Activated naive CD8-positive, alpha-beta T cell treated with anti-CD3 and anti-CD28 coated beads for 36 hours (primary cell): ENCODE results near the gene KCNMA1. TPM values are rescaled to one million over a fixed set of nuclear protein-coding genes. Genes with fewer than 3 reads are reported as not detected.
"Not testable (repeated sequence)": the region's sequence is repeated elsewhere in the genome, so short reads cannot be mapped to it uniquely, and the experiment has no call there.

Source experiments
- DNase-seq: peaks from one replicate; pipeline ENCODE4 v3.0.0; 2021
- H3K27ac Mint-ChIP-seq: one replicate; pipeline ENCODE4 v1.8.0; 2022; ENCODE audit warnings: mild to moderate bottlenecking, moderate library complexity, mixed read lengths
- H3K27me3 Mint-ChIP-seq: one replicate; pipeline ENCODE4 v1.8.0; 2022; ENCODE audit warnings: mild to moderate bottlenecking, mixed read lengths
- H3K36me3 Mint-ChIP-seq: one replicate; pipeline ENCODE4 v1.8.0; 2021; ENCODE audit warnings: mild to moderate bottlenecking, mixed read lengths
- H3K4me1 Mint-ChIP-seq: one replicate; pipeline ENCODE4 v1.8.0; 2021; ENCODE audit warnings: mixed read lengths
- H3K4me3 Mint-ChIP-seq: one replicate; pipeline ENCODE4 v1.8.0; 2022; ENCODE audit warnings: mild to moderate bottlenecking, moderate library complexity, mixed read lengths
- H3K9me3 Mint-ChIP-seq: one replicate; pipeline ENCODE4 v1.8.0; 2022; ENCODE audit warnings: mixed read lengths
- total RNA-seq, 2 experiments: library from RNA; stranded (reverse); gene quantifications; one replicate each; pipeline ENCODE4 v1.2.3, GENCODE V29; 2021

KCNMA1 gene
- total RNA-seq, 2 experiments from 2014 or later = not detected

DNA sequence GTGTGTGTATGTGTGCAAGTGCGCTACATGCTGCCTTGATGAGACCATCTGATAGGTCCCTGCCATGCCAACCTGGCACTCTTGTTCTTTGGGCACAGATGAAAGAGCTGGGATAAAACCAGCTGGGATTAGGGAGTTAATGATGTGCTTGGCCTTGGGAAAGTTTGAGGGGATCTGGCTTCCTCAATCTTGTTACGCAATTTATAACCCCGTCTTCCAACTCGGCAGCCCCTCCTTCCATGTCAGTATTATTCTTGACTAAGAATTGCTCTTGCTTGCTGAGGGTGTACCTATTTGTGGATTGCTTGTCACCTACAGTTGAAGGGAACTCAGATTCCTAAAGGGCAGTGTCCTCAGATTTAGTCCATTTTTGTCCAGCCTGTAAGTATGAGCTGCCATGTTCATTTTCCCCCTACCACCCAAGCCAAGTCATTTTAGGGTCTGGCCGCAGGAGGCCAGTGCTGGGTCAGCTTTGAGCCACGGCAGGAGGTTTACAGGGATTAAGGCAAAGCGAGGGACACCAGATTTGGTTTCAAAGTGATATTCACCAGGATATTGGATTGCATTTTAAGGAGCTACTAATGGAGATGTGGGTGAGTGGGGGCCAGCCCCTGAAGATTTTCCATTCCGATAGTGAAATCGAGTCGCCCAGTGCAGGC lies 34.1 kb upstream of the KCNMA1 start:
- Mint-ChIP-seq H3K27me3 (peaks cover 24% of the 10 kb centered on the region), H3K9me3 (no peaks in the 10 kb centered on the region), H3K4me1 (peaks cover 3% of the 10 kb centered on the region), H3K27ac (no peak overlapping the region), H3K36me3 (no peaks in the 10 kb centered on the region), H3K4me3 (no peak overlapping the region)
- no peak for DNase-seq

- Mint-ChIP-seq H3K27ac (no peak overlapping the region), H3K27me3 (peaks cover 24% of the 10 kb centered on the region)
- no peak for DNase-seq
Observed at GRCh38 chr10:77670817-77671443, 33.3 kb upstream of the KCNMA1 start.

GRCh38 chr10:77669892-77670291 lies 32.3 kb upstream of the KCNMA1 start:
- peaks cover 3% of the 10 kb centered on the region for H3K4me1 Mint-ChIP-seq

More at GRCh38 chr10:77670817-77671443, 33.3 kb upstream of the KCNMA1 start:
- H3K36me3 Mint-ChIP-seq = no peaks in the 10 kb centered on the region
- peaks cover 3% of the 10 kb centered on the region for H3K4me1 Mint-ChIP-seq
- no peaks in the 10 kb centered on the region for H3K9me3 Mint-ChIP-seq
- H3K4me3 Mint-ChIP-seq = no peak overlapping the region

GRCh38 chr10:77667426-77668324 lies 30.1 kb upstream of the KCNMA1 start:
- Mint-ChIP-seq H3K9me3 (no peaks in the 10 kb centered on the region), H3K27me3 (peaks cover 35% of the 10 kb centered on the region), H3K4me1 (no peaks in the 10 kb centered on the region), H3K27ac (no peak overlapping the region), H3K4me3 (no peak overlapping the region), H3K36me3 (no peaks in the 10 kb centered on the region)
- DNase-seq = no peak

More at GRCh38 chr10:77669892-77670291, 32.3 kb upstream of the KCNMA1 start:
- no peaks in the 10 kb centered on the region for H3K36me3 Mint-ChIP-seq
- no peak overlapping the region for H3K4me3 Mint-ChIP-seq
- no peak for DNase-seq
- no peaks in the 10 kb centered on the region for H3K9me3 Mint-ChIP-seq
- no peak overlapping the region for H3K27ac Mint-ChIP-seq
- H3K27me3 Mint-ChIP-seq = peaks cover 24% of the 10 kb centered on the region

- Mint-ChIP-seq H3K9me3 (no peaks in the 10 kb centered on the region), H3K36me3 (no peaks in the 10 kb centered on the region), H3K27me3 (peaks cover 35% of the 10 kb centered on the region), H3K4me3 (no peak overlapping the region), H3K27ac (no peak overlapping the region), H3K4me1 (no peaks in the 10 kb centered on the region)
- no peak for DNase-seq
Observed at GRCh38 chr10:77666821-77667220, 29.2 kb upstream of the KCNMA1 start.

GRCh38 chr10:77664696-77665095 lies 27.1 kb upstream of the KCNMA1 start:
- Mint-ChIP-seq H3K36me3 (no peaks in the 10 kb centered on the region), H3K27ac (no peak overlapping the region), H3K4me3 (no peak overlapping the region), H3K27me3 (peaks cover 31% of the 10 kb centered on the region), H3K4me1 (no peaks in the 10 kb centered on the region), H3K9me3 (no peaks in the 10 kb centered on the region)
- DNase-seq = no peak

- Mint-ChIP-seq H3K4me3 (no peak overlapping the region), H3K9me3 (peaks cover 2% of the 10 kb centered on the region), H3K36me3 (no peaks in the 10 kb centered on the region)
Observed at GRCh38 chr10:77664008-77664407, 26.4 kb upstream of the KCNMA1 start.

DNA sequence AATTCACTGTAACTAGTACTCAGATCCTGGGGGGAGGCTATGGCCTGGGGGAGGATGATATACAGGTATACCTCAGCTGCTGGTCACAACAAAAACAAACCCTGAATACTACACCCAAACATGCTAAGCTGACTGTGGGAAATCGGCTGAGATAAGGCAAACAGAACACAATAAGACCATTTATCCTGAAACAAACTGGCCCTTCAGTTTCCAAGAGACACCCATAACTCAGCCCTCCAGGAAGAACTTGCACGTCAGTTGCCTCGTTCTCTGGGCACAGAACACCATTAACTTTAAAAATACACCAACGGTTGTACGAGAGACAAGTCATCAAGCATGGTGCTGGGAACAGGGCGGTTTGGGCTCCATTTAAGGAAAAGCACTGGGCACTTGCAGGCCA lies 24.1 kb upstream of the KCNMA1 start:
- Mint-ChIP-seq H3K36me3 (peaks cover 2% of the 10 kb centered on the region), H3K27ac (no peak overlapping the region), H3K27me3 (peaks cover 25% of the 10 kb centered on the region), H3K4me1 (no peaks in the 10 kb centered on the region), H3K4me3 (no peak overlapping the region), H3K9me3 (peaks cover 8% of the 10 kb centered on the region)
- DNase-seq = no peak

More at GRCh38 chr10:77664008-77664407, 26.4 kb upstream of the KCNMA1 start:
- no peak for DNase-seq
- Mint-ChIP-seq H3K4me1 (no peaks in the 10 kb centered on the region), H3K27me3 (peaks cover 30% of the 10 kb centered on the region), H3K27ac (no peak overlapping the region)

GRCh38 chr10:77661100-77661499 lies 23.5 kb upstream of the KCNMA1 start:
- H3K27ac Mint-ChIP-seq = no peak overlapping the region
- H3K4me3 Mint-ChIP-seq = no peak overlapping the region
- no peak for DNase-seq
- no peaks in the 10 kb centered on the region for H3K4me1 Mint-ChIP-seq
- H3K36me3 Mint-ChIP-seq = peaks cover 2% of the 10 kb centered on the region
- H3K27me3 Mint-ChIP-seq = peaks cover 27% of the 10 kb centered on the region
- H3K9me3 Mint-ChIP-seq = peaks cover 8% of the 10 kb centered on the region

DNA sequence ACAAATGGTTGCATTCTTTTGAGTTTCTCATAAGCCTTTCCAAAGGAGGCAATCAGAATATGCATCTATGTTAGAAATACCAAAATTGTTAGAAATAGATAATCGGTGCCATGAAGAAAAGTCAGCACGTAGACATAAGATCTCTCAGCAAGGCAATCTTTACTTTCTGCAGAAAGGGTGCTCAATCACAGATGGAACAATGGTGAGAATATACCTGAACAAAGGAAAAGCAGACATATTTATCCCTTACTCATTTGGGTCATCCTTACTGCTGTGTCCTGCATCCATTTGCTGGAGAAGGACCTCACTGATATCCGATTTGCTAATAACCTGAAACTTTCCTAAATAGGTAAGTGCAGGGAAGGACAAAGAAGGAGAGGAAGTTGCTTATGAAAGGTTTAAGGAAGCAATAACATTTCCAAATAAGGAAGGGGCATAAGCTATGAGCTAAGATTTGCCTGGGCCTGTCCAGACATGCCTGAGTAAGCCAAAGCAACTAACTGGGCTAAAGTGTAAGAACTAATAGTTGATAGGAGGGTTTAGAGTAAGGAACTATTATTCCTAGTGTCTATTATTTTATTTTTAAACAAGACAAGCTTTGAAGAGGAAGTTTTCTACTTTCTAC lies 21.6 kb upstream of the KCNMA1 start:
- not testable (repeated sequence) for H3K9me3 Mint-ChIP-seq, H3K4me1 Mint-ChIP-seq, H3K27ac Mint-ChIP-seq, DNase-seq, H3K36me3 Mint-ChIP-seq, H3K4me3 Mint-ChIP-seq
- H3K27me3 Mint-ChIP-seq = peaks cover 31% of the 10 kb centered on the region

DNA sequence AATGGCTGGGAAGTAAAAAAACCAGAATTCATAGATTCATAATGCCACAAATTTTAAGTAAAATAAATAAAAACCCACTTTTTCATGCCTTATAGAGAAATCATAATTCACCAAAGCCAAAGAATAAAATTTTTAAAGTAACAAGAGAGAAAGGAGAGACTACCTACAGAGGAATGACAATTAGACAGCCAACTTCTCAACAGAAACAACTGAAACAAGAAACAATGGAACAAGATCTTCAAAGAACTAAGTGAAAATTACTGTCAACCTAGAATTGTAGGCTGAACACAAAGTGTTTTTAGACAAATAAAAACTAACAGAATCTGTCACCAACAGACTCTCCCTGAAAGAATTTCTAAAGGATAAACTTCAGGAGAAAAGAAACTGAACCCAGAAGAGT lies 15.6 kb upstream of the KCNMA1 start:
- H3K27ac Mint-ChIP-seq = no peak overlapping the region
- peaks cover 14% of the 10 kb centered on the region for H3K9me3 Mint-ChIP-seq
- H3K4me1 Mint-ChIP-seq = no peaks in the 10 kb centered on the region
- no peak overlapping the region for H3K4me3 Mint-ChIP-seq
- peaks cover 2% of the 10 kb centered on the region for H3K36me3 Mint-ChIP-seq
- peaks cover 34% of the 10 kb centered on the region for H3K27me3 Mint-ChIP-seq
- no peak for DNase-seq

DNA sequence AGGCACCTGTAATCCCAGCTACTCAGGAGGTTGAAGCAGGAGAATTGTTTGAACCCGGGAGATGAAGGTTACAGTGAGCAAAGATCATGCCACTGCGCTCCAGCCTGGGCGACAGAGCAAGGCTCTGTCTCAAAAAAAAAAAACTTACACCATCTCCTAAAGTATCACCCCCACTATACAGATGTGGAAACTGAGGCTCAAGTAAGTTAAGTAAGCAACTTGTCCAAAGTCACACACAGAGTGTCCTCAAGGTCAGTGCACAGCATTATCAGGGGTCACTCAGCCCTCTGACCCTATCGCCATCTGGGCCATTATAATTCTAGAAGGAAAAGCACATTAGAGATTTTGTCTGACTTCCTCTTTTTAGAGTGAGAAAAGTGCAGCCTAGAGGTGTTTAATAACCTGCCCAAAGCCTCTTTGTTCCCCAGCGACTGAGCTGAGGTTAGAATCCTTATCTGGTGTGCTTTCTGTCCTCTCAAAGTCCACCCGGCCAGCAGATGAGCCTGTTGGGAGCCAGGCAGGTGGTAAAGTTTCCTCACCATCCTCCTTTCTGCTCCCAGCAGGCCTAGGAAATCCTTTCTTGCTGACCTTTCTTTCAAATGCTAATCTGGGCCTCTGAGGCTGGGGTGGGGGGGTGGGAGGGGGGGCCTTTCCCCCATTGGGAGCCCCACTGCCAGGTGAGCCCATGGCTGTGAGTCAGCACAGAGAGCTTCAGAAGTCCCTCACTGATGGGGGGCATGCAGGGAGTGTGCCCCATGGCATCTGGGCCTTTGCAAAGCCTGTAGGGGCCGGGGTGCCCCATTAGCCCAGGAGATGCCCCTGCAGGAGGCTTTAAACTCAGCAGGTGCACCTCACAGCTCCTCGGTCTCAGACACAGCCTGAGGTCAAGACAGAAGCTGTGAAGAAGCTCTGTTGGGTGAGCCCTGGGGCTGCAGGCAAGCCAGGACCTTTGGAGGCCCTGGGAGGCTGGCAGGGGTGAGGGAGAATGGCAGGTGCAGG lies 12.0 kb upstream of the KCNMA1 start:
- no peak for DNase-seq
- peaks cover 10% of the 10 kb centered on the region for H3K9me3 Mint-ChIP-seq
- H3K4me3 Mint-ChIP-seq = no peak overlapping the region
- no peak overlapping the region for H3K27ac Mint-ChIP-seq
- peaks cover 22% of the 10 kb centered on the region for H3K27me3 Mint-ChIP-seq
- H3K4me1 Mint-ChIP-seq = no peaks in the 10 kb centered on the region
- H3K36me3 Mint-ChIP-seq = no peaks in the 10 kb centered on the region

GRCh38 chr10:77648472-77648871 lies 10.9 kb upstream of the KCNMA1 start:
- H3K4me1 Mint-ChIP-seq = no peaks in the 10 kb centered on the region
- H3K36me3 Mint-ChIP-seq = no peaks in the 10 kb centered on the region
- no peak overlapping the region for H3K4me3 Mint-ChIP-seq
- H3K27me3 Mint-ChIP-seq = peaks cover 29% of the 10 kb centered on the region
- no peak overlapping the region for H3K27ac Mint-ChIP-seq
- H3K9me3 Mint-ChIP-seq = peaks cover 10% of the 10 kb centered on the region
- DNase-seq = no peak
